ENCODE measurements around the gene PDZD2.

PDZD2 gene

DNA sequence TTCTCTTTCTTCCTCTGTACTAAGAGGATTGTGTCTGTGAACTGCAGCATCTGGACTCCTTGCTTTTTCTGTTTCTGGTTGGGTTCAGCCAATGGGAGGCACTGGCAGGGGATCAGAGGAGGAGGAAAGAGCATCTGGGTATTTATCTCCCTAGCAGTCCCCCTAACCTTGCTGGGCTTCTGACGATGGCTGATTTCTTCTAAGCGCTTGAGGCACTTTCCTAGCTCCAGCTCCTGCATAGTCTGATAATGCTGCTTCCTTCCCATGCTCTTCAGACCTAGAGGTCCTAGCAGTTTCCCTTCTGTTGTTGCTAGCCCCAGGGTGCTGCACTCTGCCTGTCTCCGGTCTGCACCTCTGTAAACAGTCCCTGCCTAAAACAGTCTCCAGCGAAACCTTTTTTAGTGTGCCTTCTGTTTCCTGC lies 225.1 kb downstream of the PDZD2 start:
- H3K27me3 ChIP-seq (ENCODE audit: insufficient read depth, insufficient read length), result no peaks in the 10 kb centered on the region
- H3K9me3 ChIP-seq (ENCODE audit: insufficient read depth, low read length), result peaks cover 6% of the 10 kb centered on the region
- H3K4me1 ChIP-seq (ENCODE audit: insufficient read depth, insufficient read length), result no peaks in the 10 kb centered on the region
- DNase-seq (ENCODE audit: low read depth, low spot score), result no peak
- no peak overlapping the region for H3K4me3 ChIP-seq (ENCODE audit: insufficient read length, low read depth)
- H3K36me3 ChIP-seq (ENCODE audit: insufficient read depth, insufficient read length, low read length), result peaks cover 9% of the 10 kb centered on the region
- no peak for TF ChIP-seq YY1 (IDR thresholded peaks at IDR 0.05; ENCODE audit: insufficient read depth, insufficient read length)
- TF ChIP-seq SUZ12 (IDR thresholded peaks at IDR 0.05; ENCODE audit: extremely low read depth, insufficient read depth, insufficient read length), result no peak
- TF ChIP-seq ZNF274 (IDR thresholded peaks at IDR 0.05; ENCODE audit: low read depth, low read length), result no peak
- no peak overlapping the region for H3K9ac ChIP-seq (ENCODE audit: insufficient read length, low read depth)

DNA sequence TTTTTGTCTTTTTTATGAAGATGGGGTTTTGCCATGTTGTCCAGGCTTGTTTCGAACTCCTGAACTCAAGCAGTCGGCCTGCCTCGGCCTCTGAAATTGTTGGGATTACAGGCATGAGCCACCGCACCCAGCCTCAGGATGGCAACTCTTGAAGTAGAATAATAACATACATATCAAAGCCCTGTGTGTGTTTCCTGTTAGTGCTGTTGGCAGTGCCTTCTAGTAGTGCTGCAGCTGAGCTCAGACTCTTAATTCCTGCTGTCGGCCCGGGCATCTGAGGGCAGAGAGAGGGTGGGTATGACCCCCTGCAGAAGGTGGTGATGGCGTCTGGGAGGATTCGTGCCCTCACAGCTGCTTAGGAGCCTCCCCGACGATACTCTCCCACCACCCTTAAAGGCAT lies 227.2 kb downstream of the PDZD2 start:
- H3K4me1 ChIP-seq (ENCODE audit: insufficient read depth, insufficient read length), result no peaks in the 10 kb centered on the region
- no peaks in the 10 kb centered on the region for H3K9me3 ChIP-seq (ENCODE audit: insufficient read depth, low read length)
- no peaks in the 10 kb centered on the region for H3K27me3 ChIP-seq (ENCODE audit: insufficient read depth, insufficient read length)
- no peak for DNase-seq (ENCODE audit: low read depth, low spot score)
- no peak for TF ChIP-seq YY1 (IDR thresholded peaks at IDR 0.05; ENCODE audit: insufficient read depth, insufficient read length)
- no peak for TF ChIP-seq SUZ12 (IDR thresholded peaks at IDR 0.05; ENCODE audit: extremely low read depth, insufficient read depth, insufficient read length)
- no peak for TF ChIP-seq ZNF274 (IDR thresholded peaks at IDR 0.05; ENCODE audit: low read depth, low read length)
- no peak overlapping the region for H3K9ac ChIP-seq (ENCODE audit: insufficient read length, low read depth)
- H3K4me3 ChIP-seq (ENCODE audit: insufficient read length, low read depth), result no peak overlapping the region
- H3K36me3 ChIP-seq (ENCODE audit: insufficient read depth, insufficient read length, low read length), result peaks cover 6% of the 10 kb centered on the region

DNA sequence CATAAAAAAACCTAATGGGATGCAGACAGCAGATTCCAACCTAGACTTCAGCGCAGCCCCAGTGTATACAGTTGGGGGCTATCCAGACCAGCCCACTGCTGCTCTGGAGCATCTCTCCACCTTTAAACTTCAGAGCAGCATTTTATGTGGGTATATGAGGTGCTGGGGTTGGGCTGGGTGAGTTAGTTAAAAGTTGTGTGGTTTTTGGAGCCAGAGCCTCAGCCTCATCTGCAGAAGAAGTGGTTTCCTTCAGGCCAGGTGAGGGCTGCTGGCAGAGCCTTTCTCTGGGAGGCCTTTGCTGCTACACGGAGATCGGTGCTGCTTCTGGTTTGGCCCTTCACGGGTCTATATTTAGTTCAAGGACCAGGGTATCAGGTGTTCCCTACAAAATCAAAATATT lies 228.3 kb downstream of the PDZD2 start:
- peaks cover 2% of the 10 kb centered on the region for H3K36me3 ChIP-seq (ENCODE audit: insufficient read depth, insufficient read length, low read length)
- TF ChIP-seq ZNF274 (IDR thresholded peaks at IDR 0.05; ENCODE audit: low read depth, low read length) (no peak), YY1 (IDR thresholded peaks at IDR 0.05; ENCODE audit: insufficient read depth, insufficient read length) (no peak), SUZ12 (IDR thresholded peaks at IDR 0.05; ENCODE audit: extremely low read depth, insufficient read depth, insufficient read length) (no peak)
- no peaks in the 10 kb centered on the region for H3K27me3 ChIP-seq (ENCODE audit: insufficient read depth, insufficient read length)
- DNase-seq (ENCODE audit: low read depth, low spot score), result no peak
- no peaks in the 10 kb centered on the region for H3K4me1 ChIP-seq (ENCODE audit: insufficient read depth, insufficient read length)
- H3K9me3 ChIP-seq (ENCODE audit: insufficient read depth, low read length), result no peaks in the 10 kb centered on the region
- H3K4me3 ChIP-seq (ENCODE audit: insufficient read length, low read depth), result no peak overlapping the region
- H3K9ac ChIP-seq (ENCODE audit: insufficient read length, low read depth), result no peak overlapping the region

DNA sequence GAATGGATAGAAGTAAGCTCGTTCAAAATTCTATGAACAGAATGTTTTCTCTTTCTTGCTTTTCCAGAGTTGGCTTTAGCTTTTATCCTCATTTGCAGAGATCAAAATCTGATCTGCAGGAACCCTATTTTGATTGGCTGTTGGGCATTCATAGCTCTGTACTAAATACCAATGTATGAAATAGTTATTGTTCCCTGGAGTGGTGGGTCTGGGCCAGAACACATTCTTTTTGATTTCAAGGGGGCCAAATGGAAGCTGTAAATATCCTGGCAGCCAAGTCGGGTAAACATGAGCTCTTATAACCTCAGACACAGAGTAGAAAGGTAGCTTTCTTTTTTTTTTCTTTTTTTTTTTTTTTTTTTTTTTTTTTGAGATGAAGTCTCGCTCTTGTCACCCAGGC lies 241.5 kb downstream of the PDZD2 start:
- Histone ChIP-seq H3K4me3 (ENCODE audit: insufficient read length, low read depth) (no peak overlapping the region), H3K27me3 (ENCODE audit: insufficient read depth, insufficient read length) (no peaks in the 10 kb centered on the region), H3K36me3 (ENCODE audit: insufficient read depth, insufficient read length, low read length) (no peaks in the 10 kb centered on the region), H3K9ac (ENCODE audit: insufficient read length, low read depth) (no peak overlapping the region), H3K9me3 (ENCODE audit: insufficient read depth, low read length) (no peaks in the 10 kb centered on the region), H3K4me1 (ENCODE audit: insufficient read depth, insufficient read length) (no peaks in the 10 kb centered on the region)
- DNase-seq (ENCODE audit: low read depth, low spot score), result no peak
- TF ChIP-seq SUZ12 (IDR thresholded peaks at IDR 0.05; ENCODE audit: extremely low read depth, insufficient read depth, insufficient read length) (no peak), ZNF274 (IDR thresholded peaks at IDR 0.05; ENCODE audit: low read depth, low read length) (no peak), YY1 (IDR thresholded peaks at IDR 0.05; ENCODE audit: insufficient read depth, insufficient read length) (no peak)

DNA sequence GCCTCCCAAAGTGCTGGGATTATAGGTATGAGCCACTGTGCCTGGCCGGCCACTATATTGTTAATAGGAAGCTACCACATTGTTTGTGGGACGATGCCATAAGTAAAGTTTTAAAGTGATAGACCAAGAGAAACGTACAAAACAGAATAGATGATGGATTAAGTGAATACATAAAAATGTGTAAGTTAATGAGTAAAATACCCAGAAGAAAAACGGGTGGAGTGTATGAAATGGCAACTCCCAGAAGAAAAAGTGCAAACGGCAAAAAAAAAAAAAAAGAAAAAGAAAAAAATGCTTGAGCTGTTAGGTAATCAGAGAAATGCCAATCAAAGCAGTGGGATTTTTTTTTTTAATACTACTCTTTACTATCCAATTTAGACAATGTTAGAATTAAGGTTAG lies 246.0 kb downstream of the PDZD2 start:
- DNase-seq (ENCODE audit: low read depth, low spot score), result no peak
- TF ChIP-seq YY1 (IDR thresholded peaks at IDR 0.05; ENCODE audit: insufficient read depth, insufficient read length) (no peak), ZNF274 (IDR thresholded peaks at IDR 0.05; ENCODE audit: low read depth, low read length) (no peak), SUZ12 (IDR thresholded peaks at IDR 0.05; ENCODE audit: extremely low read depth, insufficient read depth, insufficient read length) (no peak)
- Histone ChIP-seq H3K9ac (ENCODE audit: insufficient read length, low read depth) (no peak overlapping the region), H3K4me3 (ENCODE audit: insufficient read length, low read depth) (no peak overlapping the region), H3K36me3 (ENCODE audit: insufficient read depth, insufficient read length, low read length) (no peaks in the 10 kb centered on the region), H3K9me3 (ENCODE audit: insufficient read depth, low read length) (no peaks in the 10 kb centered on the region), H3K27me3 (ENCODE audit: insufficient read depth, insufficient read length) (no peaks in the 10 kb centered on the region), H3K4me1 (ENCODE audit: insufficient read depth, insufficient read length) (peaks cover 4% of the 10 kb centered on the region)

DNA sequence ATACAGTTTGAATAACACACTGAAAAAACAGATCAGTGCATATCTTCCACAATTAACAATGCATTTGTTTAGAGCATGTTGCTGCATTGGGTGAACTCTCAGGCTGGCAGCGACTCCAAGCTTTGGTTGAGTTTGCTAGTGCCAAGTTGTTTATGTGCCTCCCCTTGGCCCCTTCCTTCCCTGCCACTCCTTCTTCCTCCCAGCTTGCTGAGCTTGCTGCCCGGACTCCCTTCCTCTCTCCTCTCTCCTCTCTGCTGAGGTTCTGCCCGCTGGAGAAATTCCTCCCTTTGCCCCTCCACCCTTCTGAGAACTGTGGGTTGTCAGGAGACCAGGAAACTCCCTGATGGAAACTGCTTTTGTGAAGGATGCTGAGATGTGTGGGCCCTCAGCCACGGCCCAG lies 247.3 kb downstream of the PDZD2 start:
- H3K9ac ChIP-seq (ENCODE audit: insufficient read length, low read depth), result no peak overlapping the region
- no peaks in the 10 kb centered on the region for H3K36me3 ChIP-seq (ENCODE audit: insufficient read depth, insufficient read length, low read length)
- DNase-seq (ENCODE audit: low read depth, low spot score), result no peak
- H3K9me3 ChIP-seq (ENCODE audit: insufficient read depth, low read length), result no peaks in the 10 kb centered on the region
- H3K4me3 ChIP-seq (ENCODE audit: insufficient read length, low read depth), result no peak overlapping the region
- no peaks in the 10 kb centered on the region for H3K27me3 ChIP-seq (ENCODE audit: insufficient read depth, insufficient read length)
- H3K4me1 ChIP-seq (ENCODE audit: insufficient read depth, insufficient read length), result peaks cover 8% of the 10 kb centered on the region
- no peak for TF ChIP-seq SUZ12 (IDR thresholded peaks at IDR 0.05; ENCODE audit: extremely low read depth, insufficient read depth, insufficient read length)
- no peak for TF ChIP-seq YY1 (IDR thresholded peaks at IDR 0.05; ENCODE audit: insufficient read depth, insufficient read length)
- no peak for TF ChIP-seq ZNF274 (IDR thresholded peaks at IDR 0.05; ENCODE audit: low read depth, low read length)

DNA sequence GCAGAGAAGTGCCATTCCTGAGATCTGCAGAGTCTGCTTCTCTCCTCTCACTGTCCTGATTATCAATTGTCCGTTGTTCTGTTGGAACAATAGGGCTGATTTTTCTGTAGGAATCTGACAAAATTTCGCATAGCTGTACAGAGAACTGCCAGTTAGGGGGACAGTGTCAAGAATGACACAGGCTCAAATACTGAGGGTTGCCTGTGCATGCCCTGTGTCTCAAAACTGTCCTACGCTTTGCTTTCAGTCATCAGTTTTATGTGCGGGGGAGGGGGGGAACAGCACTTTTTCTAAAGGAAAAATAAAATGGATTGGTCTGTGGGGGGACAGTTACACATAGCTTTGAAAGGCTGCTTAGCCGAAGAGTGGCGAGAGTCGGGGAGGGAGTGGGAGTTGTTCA lies 248.6 kb downstream of the PDZD2 start:
- Histone ChIP-seq H3K9ac (ENCODE audit: insufficient read length, low read depth) (no peak overlapping the region), H3K27me3 (ENCODE audit: insufficient read depth, insufficient read length) (no peaks in the 10 kb centered on the region), H3K4me1 (ENCODE audit: insufficient read depth, insufficient read length) (peaks cover 8% of the 10 kb centered on the region), H3K9me3 (ENCODE audit: insufficient read depth, low read length) (no peaks in the 10 kb centered on the region), H3K4me3 (ENCODE audit: insufficient read length, low read depth) (no peak overlapping the region), H3K36me3 (ENCODE audit: insufficient read depth, insufficient read length, low read length) (no peaks in the 10 kb centered on the region)
- DNase-seq (ENCODE audit: low read depth, low spot score), result no peak
- TF ChIP-seq SUZ12 (IDR thresholded peaks at IDR 0.05; ENCODE audit: extremely low read depth, insufficient read depth, insufficient read length), result no peak
- no peak for TF ChIP-seq ZNF274 (IDR thresholded peaks at IDR 0.05; ENCODE audit: low read depth, low read length)
- TF ChIP-seq YY1 (IDR thresholded peaks at IDR 0.05; ENCODE audit: insufficient read depth, insufficient read length), result no peak

DNA sequence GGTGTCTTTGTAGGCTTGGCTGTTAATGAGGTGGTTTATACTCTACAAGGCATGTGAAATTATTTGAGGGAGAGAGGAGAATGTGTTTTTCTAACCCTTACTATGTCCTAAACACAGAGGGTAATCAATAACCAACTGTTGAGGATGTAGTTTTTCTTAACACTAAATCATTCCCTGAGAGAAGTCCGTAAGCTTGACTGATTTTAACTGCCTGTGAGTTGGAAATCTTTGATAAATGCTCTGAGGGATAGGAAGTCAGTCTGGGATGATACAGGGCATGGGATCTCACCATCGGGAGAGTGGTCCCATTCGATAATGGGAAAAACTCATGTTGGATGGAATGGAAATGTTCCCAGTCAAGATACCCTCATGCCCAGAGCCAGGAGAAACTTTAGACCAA lies 249.6 kb downstream of the PDZD2 start:
- H3K9ac ChIP-seq (ENCODE audit: insufficient read length, low read depth), result no peak overlapping the region
- peaks cover 8% of the 10 kb centered on the region for H3K4me1 ChIP-seq (ENCODE audit: insufficient read depth, insufficient read length)
- no peak for DNase-seq (ENCODE audit: low read depth, low spot score)
- H3K4me3 ChIP-seq (ENCODE audit: insufficient read length, low read depth), result no peak overlapping the region
- H3K36me3 ChIP-seq (ENCODE audit: insufficient read depth, insufficient read length, low read length), result no peaks in the 10 kb centered on the region
- TF ChIP-seq SUZ12 (IDR thresholded peaks at IDR 0.05; ENCODE audit: extremely low read depth, insufficient read depth, insufficient read length) (no peak), ZNF274 (IDR thresholded peaks at IDR 0.05; ENCODE audit: low read depth, low read length) (no peak), YY1 (IDR thresholded peaks at IDR 0.05; ENCODE audit: insufficient read depth, insufficient read length) (no peak)
- H3K9me3 ChIP-seq (ENCODE audit: insufficient read depth, low read length), result no peaks in the 10 kb centered on the region
- H3K27me3 ChIP-seq (ENCODE audit: insufficient read depth, insufficient read length), result no peaks in the 10 kb centered on the region

Measured in NT2/D1 (cell line).